CD4-positive, alpha-beta T cell (primary cell): ENCODE measurements around the gene CPA4. TPM values are rescaled to one million over a fixed set of nuclear protein-coding genes. Genes with fewer than 3 reads are reported as not detected.

ENCODE experiments used
- ATAC-seq: fragments of 200-7000 bp; cut with Tn5 transposase; one replicate; pipeline ENCODE4 v1.10.0; 2022; ENCODE audit warnings: mild to moderate bottlenecking; ENCODE audit not compliant: poor library complexity
- CTCF ChIA-PET: fragments of 350-600 bp; sonication (Branson Sonifier 250); formaldehyde crosslinking; loops from one replicate; lab custom pipeline; 2021; ENCODE audit warnings: antibody characterized with exemption, inconsistent platforms; lab: Charles Lee
- POLR2A ChIA-PET: fragments of 350-600 bp; sonication (Branson Sonifier 250); formaldehyde crosslinking; loops from one replicate; lab custom pipeline; 2021; ENCODE audit warnings: antibody characterized with exemption, inconsistent platforms; lab: Charles Lee
- DNase-seq, 14 experiments: peaks; one replicate each; pipeline ENCODE4 v3.0.0-alpha.2; 2013 to 2020; ENCODE audit warnings: mixed read lengths in 2 of 14
- H3K27ac ChIP-seq, 2 donors: one replicate each; pipeline versions ENCODE4 v1.5.1 to v1.7.0; 2013; ENCODE audit warnings: low read length in 2 of 2, low read depth in 1 of 2, mild to moderate bottlenecking in 1 of 2
- H3K27me3 ChIP-seq, 2 experiments: 1 replicate in 1 of 2; 2 replicates in 1 of 2; pipeline versions ENCODE4 v1.6.1 to v1.7.0; 2013; ENCODE audit warnings: low read length in 2 of 2, control low read depth in 1 of 2, mild to moderate bottlenecking in 1 of 2, moderate library complexity in 1 of 2; ENCODE audit not compliant: insufficient read depth in 2 of 2, control insufficient read depth in 1 of 2
- H3K36me3 ChIP-seq: one replicate; pipeline ENCODE4 v1.6.1; 2013; ENCODE audit warnings: low read length, control low read depth; ENCODE audit not compliant: insufficient read depth
- H3K4me1 ChIP-seq: one replicate; pipeline ENCODE4 v1.6.1; 2013; ENCODE audit warnings: low read length, control low read depth; ENCODE audit not compliant: insufficient read depth
- H3K4me3 ChIP-seq: one replicate; pipeline ENCODE4 v1.5.1; 2013; ENCODE audit warnings: mild to moderate bottlenecking, low read length, moderate library complexity
- H3K9me3 ChIP-seq, 2 experiments: 1 replicate in 1 of 2; 2 replicates in 1 of 2; pipeline versions ENCODE4 v1.6.1 to v1.7.0; 2013; ENCODE audit warnings: low read length in 2 of 2, mild to moderate bottlenecking in 2 of 2, control low read depth in 1 of 2, moderate library complexity in 1 of 2; ENCODE audit not compliant: control insufficient read depth in 1 of 2, insufficient read depth in 1 of 2
- H3K27ac Mint-ChIP-seq: one replicate; pipeline ENCODE4 v1.8.0; 2020; ENCODE audit warnings: mixed read lengths
- H3K27me3 Mint-ChIP-seq: one replicate; pipeline ENCODE4 v1.8.0; 2021; ENCODE audit warnings: mixed read lengths
- H3K36me3 Mint-ChIP-seq: one replicate; pipeline ENCODE4 v1.8.0; 2021; ENCODE audit warnings: low read depth, mixed read lengths
- H3K4me1 Mint-ChIP-seq: one replicate; pipeline ENCODE4 v1.8.0; 2021; ENCODE audit warnings: low read depth, mixed read lengths
- H3K4me3 Mint-ChIP-seq: one replicate; pipeline ENCODE4 v1.8.0; 2020; ENCODE audit warnings: mild to moderate bottlenecking, mixed read lengths
- H3K9me3 Mint-ChIP-seq: one replicate; pipeline ENCODE4 v1.8.0; 2020; ENCODE audit warnings: mixed read lengths
- intact Hi-C, 2 experiments: fragments of 100-400 bp; cut with DNase I in 1 of 2; cut with micrococcal nuclease in 1 of 2; formaldehyde crosslinking; loops; one replicate each; pipeline versions ENCODE4 v1.15.1 to v1.9.0; 2023 to 2025; cut with DNase I, micrococcal nuclease
- total RNA-seq, 174 experiments: library from RNA in 2 of 174; stranded (reverse) in 2 of 174; gene quantifications; one replicate each; pipeline ENCODE4 v1.2.3 and lab custom pipeline; 2021 to 2026
- TF ChIP-seq, protein P1 (sequence below): fragments of 200-600 bp; IDR thresholded peaks from one replicate; pipeline ENCODE4 v1.8.0; 2022; ENCODE audit warnings: antibody characterized with exemption, mild to moderate bottlenecking

CPA4 gene
- total RNA-seq, 2 experiments from 2014 or later, result not detected

GRCh38 chr7:130301501-130302020, 8.6 kb downstream of the CPA4 start:
- Histone ChIP-seq H3K4me1 (no peaks in the 10 kb centered on the region), H3K4me3 (no peak overlapping the region), H3K27me3 (no peaks in the 10 kb centered on the region), H3K9me3 (no peaks in the 10 kb centered on the region), H3K27ac (no peak overlapping the region), H3K36me3 (no peaks in the 10 kb centered on the region)
- CTCF ChIA-PET, result no interaction called here
- intact Hi-C loops, result no loop called here
- H3K27me3 Mint-ChIP-seq, result no peaks in the 10 kb centered on the region
- H3K27ac Mint-ChIP-seq, result no peak overlapping the region
- H3K36me3 Mint-ChIP-seq, result no peaks in the 10 kb centered on the region
- POLR2A ChIA-PET, result no interaction called here
- ATAC-seq (no peak), DNase-seq (no peak)
- TF ChIP-seq, protein P1, sequence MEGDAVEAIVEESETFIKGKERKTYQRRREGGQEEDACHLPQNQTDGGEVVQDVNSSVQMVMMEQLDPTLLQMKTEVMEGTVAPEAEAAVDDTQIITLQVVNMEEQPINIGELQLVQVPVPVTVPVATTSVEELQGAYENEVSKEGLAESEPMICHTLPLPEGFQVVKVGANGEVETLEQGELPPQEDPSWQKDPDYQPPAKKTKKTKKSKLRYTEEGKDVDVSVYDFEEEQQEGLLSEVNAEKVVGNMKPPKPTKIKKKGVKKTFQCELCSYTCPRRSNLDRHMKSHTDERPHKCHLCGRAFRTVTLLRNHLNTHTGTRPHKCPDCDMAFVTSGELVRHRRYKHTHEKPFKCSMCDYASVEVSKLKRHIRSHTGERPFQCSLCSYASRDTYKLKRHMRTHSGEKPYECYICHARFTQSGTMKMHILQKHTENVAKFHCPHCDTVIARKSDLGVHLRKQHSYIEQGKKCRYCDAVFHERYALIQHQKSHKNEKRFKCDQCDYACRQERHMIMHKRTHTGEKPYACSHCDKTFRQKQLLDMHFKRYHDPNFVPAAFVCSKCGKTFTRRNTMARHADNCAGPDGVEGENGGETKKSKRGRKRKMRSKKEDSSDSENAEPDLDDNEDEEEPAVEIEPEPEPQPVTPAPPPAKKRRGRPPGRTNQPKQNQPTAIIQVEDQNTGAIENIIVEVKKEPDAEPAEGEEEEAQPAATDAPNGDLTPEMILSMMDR, result no peak
- H3K4me3 Mint-ChIP-seq, result no peak overlapping the region
- no peaks in the 10 kb centered on the region for H3K9me3 Mint-ChIP-seq
- no peaks in the 10 kb centered on the region for H3K4me1 Mint-ChIP-seq

- no peak for ATAC-seq
- ChIA-PET POLR2A (no interaction called here), CTCF (no interaction called here)
- H3K36me3 Mint-ChIP-seq, result no peaks in the 10 kb centered on the region
- no peak overlapping the region for H3K4me3 Mint-ChIP-seq
- Histone ChIP-seq H3K36me3 (no peaks in the 10 kb centered on the region), H3K4me1 (no peaks in the 10 kb centered on the region), H3K4me3 (no peak overlapping the region), H3K9me3 (no peaks in the 10 kb centered on the region), H3K27ac (no peak overlapping the region), H3K27me3 (no peaks in the 10 kb centered on the region)
- no peak for DNase-seq
- TF ChIP-seq, protein P1, result no peak
- H3K9me3 Mint-ChIP-seq, result no peaks in the 10 kb centered on the region
- no peaks in the 10 kb centered on the region for H3K27me3 Mint-ChIP-seq
- H3K27ac Mint-ChIP-seq, result no peak overlapping the region
- intact Hi-C loops, result no loop called here
- no peaks in the 10 kb centered on the region for H3K4me1 Mint-ChIP-seq
Measured at GRCh38 chr7:130302649-130303048, 9.7 kb downstream of the CPA4 start.

GRCh38 chr7:130303127-130303526, 10.2 kb downstream of the CPA4 start:
- TF ChIP-seq, protein P1, result no peak
- Mint-ChIP-seq H3K4me1 (no peaks in the 10 kb centered on the region), H3K27ac (no peak overlapping the region), H3K9me3 (no peaks in the 10 kb centered on the region), H3K27me3 (no peaks in the 10 kb centered on the region), H3K4me3 (no peak overlapping the region), H3K36me3 (no peaks in the 10 kb centered on the region)
- no peaks in the 10 kb centered on the region for H3K9me3 ChIP-seq
- intact Hi-C loops, result no loop called here
- no peaks in the 10 kb centered on the region for H3K27me3 ChIP-seq
- H3K4me1 ChIP-seq, result no peaks in the 10 kb centered on the region
- POLR2A ChIA-PET, result no interaction called here
- CTCF ChIA-PET, result no interaction called here
- no peak overlapping the region for H3K27ac ChIP-seq
- ATAC-seq, result no peak
- H3K4me3 ChIP-seq, result no peak overlapping the region
- H3K36me3 ChIP-seq, result no peaks in the 10 kb centered on the region
- DNase-seq, result no peak
